CD14-positive monocyte (primary cell): ENCODE measurements around the gene RNU11. TPM values are rescaled to one million over a fixed set of nuclear protein-coding genes. Genes with fewer than 3 reads are reported as not detected.

Experiments used
- DNase-seq, 3 donors: peaks; one replicate each; pipeline ENCODE4 v3.0.0-alpha.2; 2011 to 2022
- H2AFZ ChIP-seq: 2 replicates; pipeline ENCODE4 v1.6.0; 2012; ENCODE audit warnings: mild to moderate bottlenecking, low read depth, low read length, inconsistent platforms; ENCODE audit not compliant: insufficient read depth, poor library complexity, severe bottlenecking
- H3K27ac ChIP-seq, 2 donors: 1 replicate in 1 of 2; 2 replicates in 1 of 2; pipeline ENCODE4 v1.5.1; 2012 to 2013; ENCODE audit warnings: low read length in 2 of 2, control low read depth in 1 of 2, inconsistent platforms in 1 of 2, low read depth in 1 of 2, mild to moderate bottlenecking in 1 of 2
- H3K27me3 ChIP-seq, 2 donors: one replicate each; pipeline versions ENCODE4 v1.6.0 to v1.6.1; 2011 to 2013; ENCODE audit warnings: low read length in 2 of 2; ENCODE audit not compliant: control insufficient read depth in 2 of 2, insufficient read depth in 2 of 2
- H3K36me3 ChIP-seq, 2 donors: replicated peaks in 1 of 2; 1 replicate in 1 of 2; 2 replicates in 1 of 2; pipeline versions ENCODE4 v1.5.1 to v1.6.1; 2012 to 2013; ENCODE audit warnings: low read length in 2 of 2, control low read depth in 1 of 2, inconsistent platforms in 1 of 2, mild to moderate bottlenecking in 1 of 2; ENCODE audit not compliant: insufficient read depth in 2 of 2, control insufficient read depth in 1 of 2
- H3K4me1 ChIP-seq, 2 donors: 1 replicate in 1 of 2; 2 replicates in 1 of 2; pipeline versions ENCODE4 v1.5.1 to v1.6.1; 2012 to 2013; ENCODE audit warnings: low read length in 2 of 2, control low read depth in 1 of 2, inconsistent platforms in 1 of 2, mild to moderate bottlenecking in 1 of 2, moderate library complexity in 1 of 2; ENCODE audit not compliant: insufficient read depth in 2 of 2, control insufficient read depth in 1 of 2
- H3K4me2 ChIP-seq: replicated peaks from 2 replicates; pipeline ENCODE3; 2012; ENCODE audit warnings: low read length, moderate library complexity, mild to moderate bottlenecking; ENCODE audit not compliant: poor library complexity, severe bottlenecking; ENCODE audit errors: extremely low read depth
- H3K4me3 ChIP-seq, 3 experiments: fragments of 200-600 bp in 1 of 3; sonication (generic) in 1 of 3; replicated peaks in 1 of 3; 1 replicate in 2 of 3; 2 replicates in 1 of 3; pipeline ENCODE4 v1.5.1; 2011 to 2013; ENCODE audit warnings: low read length in 3 of 3, mild to moderate bottlenecking in 3 of 3, control low read depth in 2 of 3, low read depth in 2 of 3, inconsistent platforms in 1 of 3, moderate library complexity in 1 of 3
- H3K79me2 ChIP-seq: 2 replicates; pipeline ENCODE4 v1.6.0; 2012; ENCODE audit warnings: mild to moderate bottlenecking, control low read depth, inconsistent platforms, low read length, moderate library complexity; ENCODE audit not compliant: insufficient read depth
- H3K9ac ChIP-seq: 2 replicates; pipeline ENCODE4 v1.6.0; 2017; ENCODE audit warnings: low read length, mild to moderate bottlenecking; ENCODE audit not compliant: insufficient read depth, poor library complexity, severe bottlenecking
- H3K9me3 ChIP-seq, 2 donors: replicated peaks in 1 of 2; 1 replicate in 1 of 2; 2 replicates in 1 of 2; pipeline versions ENCODE4 v1.5.1 to v1.6.1; 2012 to 2013; ENCODE audit warnings: low read length in 2 of 2, control low read depth in 1 of 2; ENCODE audit not compliant: control insufficient read depth in 1 of 2, insufficient read depth in 1 of 2
- H4K20me1 ChIP-seq: 2 replicates; pipeline ENCODE4 v1.6.0; 2012; ENCODE audit warnings: mild to moderate bottlenecking, low read length, control low read depth, moderate library complexity; ENCODE audit not compliant: insufficient read depth
- H3K27ac Mint-ChIP-seq, 7 donors: one replicate each; pipeline ENCODE4 v1.8.0; 2020; ENCODE audit warnings: mild to moderate bottlenecking in 7 of 7, mixed read lengths in 7 of 7, moderate library complexity in 6 of 7, inconsistent platforms in 2 of 7
- H3K27me3 Mint-ChIP-seq, 3 donors: one replicate each; pipeline ENCODE4 v1.8.0; 2021 to 2022; ENCODE audit warnings: low read depth in 3 of 3, mild to moderate bottlenecking in 3 of 3, mixed read lengths in 3 of 3, moderate library complexity in 3 of 3, inconsistent platforms in 1 of 3
- H3K36me3 Mint-ChIP-seq, 2 donors: one replicate each; pipeline ENCODE4 v1.8.0; 2020; ENCODE audit warnings: mixed read lengths in 2 of 2, inconsistent platforms in 1 of 2, mild to moderate bottlenecking in 1 of 2
- H3K4me1 Mint-ChIP-seq: one replicate; pipeline ENCODE4 v1.8.0; 2020; ENCODE audit warnings: mild to moderate bottlenecking, mixed read lengths
- H3K4me3 Mint-ChIP-seq, 2 donors: one replicate each; pipeline ENCODE4 v1.8.0; 2020; ENCODE audit warnings: mild to moderate bottlenecking in 2 of 2, mixed read lengths in 2 of 2, moderate library complexity in 1 of 2
- H3K9me3 Mint-ChIP-seq, 7 donors: one replicate each; pipeline ENCODE4 v1.8.0; 2020 to 2022; ENCODE audit warnings: mixed read lengths in 7 of 7, mild to moderate bottlenecking in 6 of 7, moderate library complexity in 6 of 7, inconsistent platforms in 2 of 7
- CTCF ChIP-seq: fragments of 200-600 bp; IDR thresholded peaks from one replicate; pipeline ENCODE4 v1.8.0; 2022; ENCODE audit warnings: antibody characterized with exemption, mild to moderate bottlenecking
- WGBS: methylation state at CpG from one replicate; pipeline ENCODE4 v1.1.5; 2013; ENCODE audit warnings: missing lambda C conversion rate; ENCODE audit not compliant: insufficient coverage; 5-methylcytosine and 5-hydroxymethylcytosine counted together
- intact Hi-C, 2 donors: fragments of 100-400 bp; cut with micrococcal nuclease; formaldehyde crosslinking; loops; one replicate each; pipeline versions ENCODE4 v1.15.0 to v1.15.1; 2023
- polyA minus RNA-seq: library from RNA; depleted of rRNA, polyadenylated mRNA; stranded (reverse); fragments of >200 nt; gene quantifications from 2 replicates; pipeline ENCODE4 v1.2.3, GENCODE V29; 2012
- polyA plus RNA-seq, 3 donors: library from polyadenylated mRNA; depleted of rRNA in 1 of 3; unstranded in 2 of 3; stranded (reverse) in 1 of 3; fragments of 300-500 nt in 2 of 3; fragments of >200 nt in 1 of 3; fragmentation: Illumina TruSeq in 2 of 3; gene quantifications; 1 replicate in 2 of 3; 2 replicates in 1 of 3; pipeline ENCODE4 v1.2.3, GENCODE V29; 2012 to 2021
- total RNA-seq, 12 experiments: library from RNA in 1 of 12; stranded (reverse) in 1 of 12; fragments of 120-200 nt in 1 of 12; gene quantifications; one replicate each; pipeline ENCODE4 v1.2.4 and lab custom pipeline; 2013 to 2026; ENCODE audit warnings: mixed read lengths in 6 of 12, inconsistent platforms in 1 of 12

The RNU11 gene
- not detected for total RNA-seq (2013)
- polyA plus RNA-seq: not detected
- polyA minus RNA-seq: not detected in 2 replicates
- total RNA-seq (lab: John Stamatoyannopoulos, UW): 0.49 to 5.0 (median 1.9) reads per million in 11 experiments

DNA sequence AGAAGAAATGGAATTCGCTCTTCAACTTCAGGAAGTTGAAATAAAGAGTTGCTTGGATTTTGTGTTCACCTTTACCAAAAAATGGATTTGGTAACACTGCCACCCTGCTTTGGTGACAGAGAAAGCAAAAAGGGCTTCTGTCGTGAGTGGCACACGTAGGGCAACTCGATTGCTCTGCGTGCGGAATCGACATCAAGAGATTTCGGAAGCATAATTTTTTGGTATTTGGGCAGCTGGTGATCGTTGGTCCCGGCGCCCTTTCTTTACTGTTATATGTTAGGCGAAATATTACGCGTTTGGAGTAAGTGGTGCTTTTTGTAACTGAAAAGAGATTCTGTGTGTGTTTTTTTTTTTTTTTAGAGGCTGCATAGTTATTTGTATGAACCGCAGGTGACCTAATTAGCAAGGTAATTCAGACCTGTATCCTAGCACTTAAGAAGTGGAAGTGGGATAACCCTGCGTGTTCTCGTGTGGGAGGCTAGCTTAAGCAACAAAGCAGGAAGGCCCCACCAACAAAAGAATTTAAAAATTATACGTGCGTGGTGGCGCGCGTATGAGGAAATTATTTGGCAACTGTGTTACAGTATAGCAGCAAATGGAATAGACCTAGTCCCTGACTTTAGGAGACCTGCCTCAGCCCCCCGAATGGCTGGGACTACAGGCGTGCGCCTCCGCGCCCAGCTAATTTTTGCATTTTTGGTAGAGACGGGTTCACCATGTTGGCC lies at the start of gene RNU11:
TSS of gene RNU11 (plus strand) at position 127 of the 725 bp plus-strand sequence.
- intact Hi-C loops: loop anchor here (2.0 to 10.0 kb wide), 5 partner anchors 20 to 536 kb away; partner anchors contain the start of genes GMEB1 (in 1 of the 2), RCC1 (in 1 of the 2) and SRSF4 (in 1 of the 2)
- no peaks in the 10 kb centered on the region for H3K36me3 ChIP-seq
- H3K79me2 ChIP-seq: peaks cover 4% of the 10 kb centered on the region
- peak within 1 kb of the TSS; percentile 94 to 100 (median 99) for H3K27ac Mint-ChIP-seq
- peaks cover 0 to 2% (median 0%) of the 10 kb centered on the region in 7 donors for H3K9me3 Mint-ChIP-seq
- peak within 1 kb of the TSS; percentile 75 to 93 for H3K4me3 Mint-ChIP-seq
- peak within 1 kb of the TSS; percentile 73 for H2AFZ ChIP-seq
- H3K4me1 Mint-ChIP-seq: peaks cover 43% of the 10 kb centered on the region
- DNase-seq: peak; percentile 96 to 98 (median 96)
- H3K4me1 ChIP-seq: peaks cover 36 to 48% of the 10 kb centered on the region in 2 donors
- TF ChIP-seq CTCF: no peak
- peaks cover 0 to 2% (median 0%) of the 10 kb centered on the region in 3 donors for H3K27me3 Mint-ChIP-seq
- peak within 1 kb of the TSS; percentile 72 for H3K4me2 ChIP-seq
- peak within 1 kb of the TSS; percentile 17 to 65 (median 33) for H3K4me3 ChIP-seq
- H3K9ac ChIP-seq: peak within 1 kb of the TSS; percentile 77
- under 1% methylated on average over 20 of the region's 28 CpGs for WGBS
- H3K36me3 Mint-ChIP-seq: no peaks in the 10 kb centered on the region
- H4K20me1 ChIP-seq: no peaks in the 10 kb centered on the region
- no peaks in the 10 kb centered on the region for H3K27me3 ChIP-seq
- H3K27ac ChIP-seq: peak within 1 kb of the TSS; percentile 80 to 97
- H3K9me3 ChIP-seq: no peaks in the 10 kb centered on the region

DNA sequence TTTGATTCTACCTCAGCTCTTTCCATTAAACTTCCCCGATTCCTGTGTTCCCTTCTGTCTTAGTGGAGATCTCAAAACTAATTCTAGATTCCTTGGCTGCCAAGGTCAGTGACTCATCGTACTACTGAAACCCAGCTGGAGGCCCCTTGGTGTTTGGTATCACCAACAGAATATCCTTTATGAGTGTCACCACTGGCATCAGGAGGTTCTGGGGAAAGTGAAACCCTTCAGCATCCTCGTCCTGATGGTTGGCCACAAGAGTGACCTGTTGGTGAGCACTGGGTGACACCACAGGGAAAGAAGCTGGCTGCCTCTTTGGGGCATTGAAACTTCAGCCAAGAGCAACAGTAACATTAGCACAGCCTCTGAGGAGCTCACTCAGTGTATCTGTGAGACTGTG lies 46.7 kb upstream of the RNU11 start:
- Mint-ChIP-seq H3K9me3 (peaks cover 0 to 1% (median 0%) of the 10 kb centered on the region in 7 donors), H3K27me3 (no peaks in the 10 kb centered on the region), H3K36me3 (peaks cover 51 to 52% of the 10 kb centered on the region in 2 donors), H3K27ac (no peak overlapping the region), H3K4me1 (no peaks in the 10 kb centered on the region), H3K4me3 (no peak overlapping the region)
- H2AFZ ChIP-seq: no peak overlapping the region
- no peaks in the 10 kb centered on the region for H3K9me3 ChIP-seq
- no peak overlapping the region for H3K9ac ChIP-seq
- no peak overlapping the region for H3K4me3 ChIP-seq
- H4K20me1 ChIP-seq: no peaks in the 10 kb centered on the region
- intact Hi-C loops: loop anchor here in 1 of 2 donors (5.0 kb wide), 1 partner anchor 84 kb away; no protein-coding TSS in a partner anchor
- DNase-seq: no peak
- 81% methylated on average over 2 of the region's 3 CpGs for WGBS
- H3K36me3 ChIP-seq: peaks cover 45 to 63% of the 10 kb centered on the region in 2 donors
- no peaks in the 10 kb centered on the region for H3K27me3 ChIP-seq
- no peaks in the 10 kb centered on the region for H3K4me1 ChIP-seq
- H3K27ac ChIP-seq: no peak overlapping the region
- no peak for TF ChIP-seq CTCF
- no peak overlapping the region for H3K4me2 ChIP-seq
- no peaks in the 10 kb centered on the region for H3K79me2 ChIP-seq
